GM18498 (cell line): ENCODE data around the gene RUNX1.

Source experiments
- ATAC-seq: cut with Tn5 transposase; IDR thresholded peaks from one replicate; pipeline ENCODE4 v1.9.1; 2021; ENCODE audit warnings: mild to moderate bottlenecking, moderate library complexity; ENCODE audit not compliant: unreplicated experiment

RUNX1 gene

GRCh38 chr21:34771512-34772028 lies 277.5 kb downstream of the RUNX1 start:
- no peak for ATAC-seq

DNA sequence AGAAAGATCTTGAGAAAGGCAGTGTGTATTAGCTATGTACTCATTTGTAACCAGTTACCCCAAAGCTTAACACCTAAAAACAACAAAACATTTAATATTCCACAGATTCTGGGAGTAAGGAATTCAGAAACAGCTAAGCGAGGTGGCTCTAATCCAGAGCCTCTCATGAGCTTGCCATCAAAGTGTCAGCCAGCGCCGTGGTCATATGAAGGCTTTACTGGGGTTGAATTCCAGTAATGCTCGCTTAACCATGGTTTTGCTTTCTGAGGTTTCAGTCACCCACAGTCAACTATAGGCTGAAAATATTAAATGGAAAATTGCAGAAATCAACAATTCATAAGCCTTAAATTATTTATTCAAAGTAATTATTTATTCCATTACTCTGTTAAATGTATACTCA lies 278.5 kb downstream of the RUNX1 start:
- ATAC-seq: no peak

DNA sequence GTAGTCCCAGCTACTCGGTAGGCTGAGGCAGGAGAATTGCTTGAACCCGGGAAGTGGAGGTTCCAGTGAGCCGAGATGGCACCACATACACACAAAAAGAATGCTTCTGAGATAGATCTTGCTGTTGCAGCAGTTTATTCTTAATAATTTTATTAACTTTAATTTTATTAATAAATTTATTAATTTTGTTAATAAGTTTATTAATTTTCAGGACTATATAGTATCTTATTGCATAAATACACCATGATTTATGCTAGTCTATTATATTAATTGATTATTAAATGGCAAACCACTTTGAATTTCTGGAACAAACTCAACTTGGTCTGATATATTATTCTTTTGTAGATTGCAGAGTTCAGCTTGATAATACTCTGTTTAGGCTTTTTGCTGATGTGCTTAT lies 280.8 kb downstream of the RUNX1 start:
- no peak for ATAC-seq

DNA sequence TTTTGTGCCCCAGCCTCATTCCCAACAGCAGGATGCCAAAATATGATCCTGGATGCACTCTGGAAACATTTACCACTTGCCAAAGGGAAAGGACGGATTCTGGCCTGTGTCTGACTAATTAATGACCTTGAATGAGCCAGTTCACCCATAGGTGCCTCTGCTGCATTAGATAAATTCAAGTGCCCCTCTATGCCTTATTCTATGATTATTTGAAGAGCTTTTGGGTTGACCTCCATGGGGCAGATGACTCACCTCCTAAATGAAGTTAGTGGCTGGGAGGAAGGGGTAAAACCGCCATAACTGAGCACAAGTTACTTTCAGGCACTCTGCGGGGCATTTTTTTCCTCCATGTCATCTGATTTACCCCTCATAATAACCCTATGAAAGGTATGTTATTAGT lies 282.2 kb downstream of the RUNX1 start:
- ATAC-seq: no peak

- ATAC-seq: no peak
These were observed 283.5 kb downstream of the RUNX1 start for GRCh38 chr21:34765619-34766018.

- no peak for ATAC-seq
These were observed 284.3 kb downstream of the RUNX1 start for GRCh38 chr21:34764715-34765284.

GRCh38 chr21:34762786-34763185 lies 286.3 kb downstream of the RUNX1 start:
- ATAC-seq: no peak

GRCh38 chr21:34761758-34762330 lies 287.3 kb downstream of the RUNX1 start:
- ATAC-seq: no peak

DNA sequence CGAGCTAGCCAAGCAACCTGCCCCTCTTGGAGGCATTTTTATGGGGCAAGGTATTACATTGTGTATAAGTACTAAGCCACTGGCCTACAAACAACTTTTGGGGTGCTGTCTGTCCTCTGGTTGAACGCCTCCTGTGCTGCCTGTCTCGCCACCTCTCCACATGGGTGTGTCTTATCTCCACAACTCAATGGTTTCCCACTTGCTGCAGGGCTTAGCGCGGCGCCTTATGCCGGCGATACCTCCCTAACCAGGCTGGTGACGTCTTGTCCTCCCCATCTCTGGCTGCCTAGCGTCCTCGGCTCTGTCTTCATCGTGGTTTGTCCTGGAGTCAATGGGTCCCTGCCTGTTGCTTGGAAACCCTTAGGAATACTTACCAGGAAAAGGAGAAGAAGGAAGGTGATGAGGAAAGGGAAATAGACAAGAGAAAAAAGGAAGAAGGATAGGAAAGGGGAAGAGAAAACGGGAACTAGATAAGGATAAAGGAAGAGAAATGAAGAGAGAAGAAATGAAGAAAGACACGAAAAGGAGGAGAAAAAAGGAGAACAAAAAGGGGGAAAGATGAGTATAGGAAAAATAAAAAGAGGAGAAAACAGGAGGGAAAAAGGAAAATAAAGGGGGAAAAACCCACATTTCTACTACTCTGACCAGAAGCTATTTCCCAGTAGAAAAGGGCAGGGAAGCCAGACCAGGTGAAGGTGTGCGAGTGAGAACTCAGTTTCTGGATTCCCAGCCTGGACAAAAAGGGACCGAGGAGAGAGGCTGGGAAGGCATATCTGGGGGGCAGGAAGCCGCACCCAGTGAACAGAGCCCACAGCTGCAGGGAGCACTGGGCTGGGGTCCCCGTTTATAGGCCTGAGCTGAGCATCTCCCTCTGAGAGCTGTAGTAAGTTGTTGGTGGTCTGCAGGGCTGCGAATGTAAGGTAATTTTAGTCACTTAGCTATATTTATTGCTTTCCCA lies 294.1 kb downstream of the RUNX1 start:
- no peak for ATAC-seq

GRCh38 chr21:34748862-34749261 lies 300.2 kb downstream of the RUNX1 start:
- ATAC-seq: no peak

GRCh38 chr21:34745557-34746255 lies 303.4 kb downstream of the RUNX1 start:
- ATAC-seq: peak; percentile 85

- ATAC-seq: no peak
These were observed 304.3 kb downstream of the RUNX1 start for GRCh38 chr21:34744801-34745200.

- ATAC-seq: no peak
These were observed 305.3 kb downstream of the RUNX1 start for GRCh38 chr21:34743831-34744230.

- ATAC-seq: no peak
These were observed 305.8 kb downstream of the RUNX1 start for GRCh38 chr21:34743285-34743684.

DNA sequence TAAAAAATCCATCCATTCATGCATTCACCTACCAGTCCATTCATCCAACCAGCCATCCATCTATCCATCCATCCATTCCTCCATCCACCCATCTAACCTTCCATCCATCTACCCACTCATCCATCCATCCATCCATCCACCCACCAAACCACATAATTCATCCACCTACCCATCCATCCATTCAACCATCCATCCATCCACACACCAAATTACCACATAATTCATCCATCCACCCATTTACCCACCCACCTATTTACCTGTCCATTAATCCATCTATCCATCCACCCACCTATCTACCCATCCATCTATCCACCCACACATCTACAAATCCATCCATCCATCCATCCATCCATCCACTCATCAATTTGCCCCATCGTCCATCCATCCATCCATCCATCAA lies 308.9 kb downstream of the RUNX1 start:
- no peak for ATAC-seq
